Lower leg skin (tissue), 4 donors: ENCODE measurements around the gene IRS1. TPM values are rescaled to one million over a fixed set of nuclear protein-coding genes. Genes with fewer than 3 reads are reported as not detected.

Experiments used
- DNase-seq, 2 donors: peaks; one replicate each; pipeline ENCODE4 v3.0.0-alpha.2; 2019; ENCODE audit warnings: low spot score in 2 of 2
- H3K4me3 ChIP-seq: fragments of 200-600 bp; sonication (generic); 2 replicates; pipeline ENCODE4 v1.5.1; 2017; ENCODE audit warnings: mild to moderate bottlenecking, low read depth; ENCODE audit not compliant: poor library complexity, severe bottlenecking
- POLR2A ChIP-seq, 2 donors: fragments of 450-650 bp; IDR thresholded peaks; one replicate each; pipeline ENCODE4 v1.6.1; 2016 to 2017; ENCODE audit warnings: antibody characterized with exemption in 2 of 2, mild to moderate bottlenecking in 1 of 2, moderate library complexity in 1 of 2
- WGBS, 2 donors: methylation state at CpG; one replicate each; pipeline ENCODE4 v1.1.5; 2018; 5-methylcytosine and 5-hydroxymethylcytosine counted together
- intact Hi-C: fragments of 100-400 bp; cut with DNase I; formaldehyde crosslinking; loops from one replicate; pipeline ENCODE4 v1.15.0; 2023; ENCODE audit warnings: low total_unique reads
- total RNA-seq, 4 donors: library from RNA; depleted of rRNA; stranded (reverse); fragments of >200 nt; gene quantifications; one replicate each; pipeline ENCODE4 v1.1.0, GENCODE V29; 2016
- TF ChIP-seq, protein P1 (sequence below), 3 donors: fragments of 450-650 bp; IDR thresholded peaks; one replicate each; pipeline ENCODE4 v1.5.1; 2016; ENCODE audit warnings: antibody characterized with exemption in 3 of 3, mild to moderate bottlenecking in 3 of 3, moderate library complexity in 2 of 3

Gene IRS1
- total RNA-seq, 4 donors from 2014 or later: 16.9 to 55.0 (median 25.4) TPM

- TF ChIP-seq, protein P1, sequence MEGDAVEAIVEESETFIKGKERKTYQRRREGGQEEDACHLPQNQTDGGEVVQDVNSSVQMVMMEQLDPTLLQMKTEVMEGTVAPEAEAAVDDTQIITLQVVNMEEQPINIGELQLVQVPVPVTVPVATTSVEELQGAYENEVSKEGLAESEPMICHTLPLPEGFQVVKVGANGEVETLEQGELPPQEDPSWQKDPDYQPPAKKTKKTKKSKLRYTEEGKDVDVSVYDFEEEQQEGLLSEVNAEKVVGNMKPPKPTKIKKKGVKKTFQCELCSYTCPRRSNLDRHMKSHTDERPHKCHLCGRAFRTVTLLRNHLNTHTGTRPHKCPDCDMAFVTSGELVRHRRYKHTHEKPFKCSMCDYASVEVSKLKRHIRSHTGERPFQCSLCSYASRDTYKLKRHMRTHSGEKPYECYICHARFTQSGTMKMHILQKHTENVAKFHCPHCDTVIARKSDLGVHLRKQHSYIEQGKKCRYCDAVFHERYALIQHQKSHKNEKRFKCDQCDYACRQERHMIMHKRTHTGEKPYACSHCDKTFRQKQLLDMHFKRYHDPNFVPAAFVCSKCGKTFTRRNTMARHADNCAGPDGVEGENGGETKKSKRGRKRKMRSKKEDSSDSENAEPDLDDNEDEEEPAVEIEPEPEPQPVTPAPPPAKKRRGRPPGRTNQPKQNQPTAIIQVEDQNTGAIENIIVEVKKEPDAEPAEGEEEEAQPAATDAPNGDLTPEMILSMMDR (IDR thresholded peaks at IDR 0.05): no peak
- TF ChIP-seq POLR2A (IDR thresholded peaks at IDR 0.05): no peak
- no peak overlapping the region for H3K4me3 ChIP-seq
- DNase-seq: no peak
- 92 to 95% methylated on average over 4 of the region's 4 CpGs for WGBS, 2 donors
- intact Hi-C loops: no loop called here
Observed at GRCh38 chr2:226736382-226736781, 63.2 kb downstream of the IRS1 start.

GRCh38 chr2:226733927-226734564, 65.6 kb downstream of the IRS1 start:
- intact Hi-C loops: no loop called here
- 85 to 91% methylated on average over 4 of the region's 4 CpGs for WGBS, 2 donors
- no peak for DNase-seq
- TF ChIP-seq POLR2A (IDR thresholded peaks at IDR 0.05): no peak
- TF ChIP-seq, protein P1 (IDR thresholded peaks at IDR 0.05): no peak
- no peak overlapping the region for H3K4me3 ChIP-seq

GRCh38 chr2:226733189-226733858, 66.3 kb downstream of the IRS1 start:
- H3K4me3 ChIP-seq: no peak overlapping the region
- TF ChIP-seq, protein P1 (IDR thresholded peaks at IDR 0.05): no peak
- TF ChIP-seq POLR2A (IDR thresholded peaks at IDR 0.05): no peak
- 87 to 90% methylated on average over 6 of the region's 6 CpGs for WGBS, 2 donors
- intact Hi-C loops: no loop called here
- DNase-seq: no peak

- 92 to 94% methylated on average over 4 of the region's 4 CpGs for WGBS, 2 donors
- no peak overlapping the region for H3K4me3 ChIP-seq
- intact Hi-C loops: no loop called here
- TF ChIP-seq, protein P1 (IDR thresholded peaks at IDR 0.05): no peak
- no peak for TF ChIP-seq POLR2A (IDR thresholded peaks at IDR 0.05)
- no peak for DNase-seq
Observed at GRCh38 chr2:226732478-226733188, 67.0 kb downstream of the IRS1 start.

DNA sequence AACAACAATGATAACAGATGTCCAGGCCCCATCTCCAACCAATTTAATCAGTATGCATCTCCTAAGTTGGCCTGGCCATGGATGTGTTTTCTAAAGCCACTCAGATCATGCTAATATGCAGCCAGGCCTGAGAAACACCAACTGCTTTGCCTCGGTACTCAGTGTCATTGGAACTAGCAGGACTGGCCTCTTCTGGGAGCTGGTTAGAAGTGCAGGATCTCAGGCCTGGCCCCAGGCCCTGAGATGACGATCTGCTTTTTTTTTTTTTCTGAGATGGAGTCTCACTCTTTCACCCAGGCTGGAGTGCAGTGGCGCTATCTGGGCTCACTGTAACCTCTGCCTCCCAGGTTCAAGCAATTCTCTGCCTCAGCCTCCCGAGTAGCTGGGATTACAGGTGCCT, 69.1 kb downstream of the IRS1 start:
- intact Hi-C loops: no loop called here
- no peak for DNase-seq
- WGBS, 2 donors: 76 to 96% methylated on average over 4 of the region's 4 CpGs
- TF ChIP-seq, protein P1 (IDR thresholded peaks at IDR 0.05): no peak
- no peak for TF ChIP-seq POLR2A (IDR thresholded peaks at IDR 0.05)
- H3K4me3 ChIP-seq: no peak overlapping the region
